SJCRH30 (cell line): ENCODE measurements around the gene DLGAP5. TPM values are rescaled to one million over a fixed set of nuclear protein-coding genes. Genes with fewer than 3 reads are reported as not detected.

Experiments used
- DNase-seq, 2 experiments: peaks; one replicate each; pipeline ENCODE4 v3.0.0-alpha.2; 2015 to 2020
- H3K27ac ChIP-seq: fragments of 250-450 bp; sonication (Bioruptor Pico); 2 replicates; pipeline ENCODE4 v1.5.1; 2020; ENCODE audit warnings: mild to moderate bottlenecking, moderate library complexity
- H3K27me3 ChIP-seq: fragments of 250-450 bp; sonication (Bioruptor Pico); 2 replicates; pipeline ENCODE4 v1.5.1; 2020; ENCODE audit warnings: mild to moderate bottlenecking, moderate library complexity
- H3K36me3 ChIP-seq: fragments of 250-450 bp; sonication (Bioruptor Pico); 2 replicates; pipeline ENCODE4 v1.5.1; 2020; ENCODE audit warnings: mild to moderate bottlenecking, moderate library complexity
- H3K4me1 ChIP-seq: fragments of 250-450 bp; sonication (Bioruptor Pico); 2 replicates; pipeline ENCODE4 v1.5.1; 2020; ENCODE audit warnings: mild to moderate bottlenecking, moderate library complexity
- H3K4me3 ChIP-seq: fragments of 250-450 bp; sonication (Bioruptor Pico); 2 replicates; pipeline ENCODE4 v1.5.1; 2020; ENCODE audit warnings: mild to moderate bottlenecking, moderate library complexity
- H3K9me3 ChIP-seq: fragments of 250-450 bp; sonication (Bioruptor Pico); replicated peaks from 2 replicates; pipeline ENCODE4 v1.5.1; 2020; ENCODE audit warnings: mild to moderate bottlenecking, moderate library complexity
- total RNA-seq: library from RNA; depleted of rRNA; stranded (reverse); fragments of >200 nt; shearing (Covaris generic); gene quantifications from 2 replicates; pipeline ENCODE4 v1.2.3, GENCODE V29; 2014; rRNA removed

DLGAP5 gene, protein sequence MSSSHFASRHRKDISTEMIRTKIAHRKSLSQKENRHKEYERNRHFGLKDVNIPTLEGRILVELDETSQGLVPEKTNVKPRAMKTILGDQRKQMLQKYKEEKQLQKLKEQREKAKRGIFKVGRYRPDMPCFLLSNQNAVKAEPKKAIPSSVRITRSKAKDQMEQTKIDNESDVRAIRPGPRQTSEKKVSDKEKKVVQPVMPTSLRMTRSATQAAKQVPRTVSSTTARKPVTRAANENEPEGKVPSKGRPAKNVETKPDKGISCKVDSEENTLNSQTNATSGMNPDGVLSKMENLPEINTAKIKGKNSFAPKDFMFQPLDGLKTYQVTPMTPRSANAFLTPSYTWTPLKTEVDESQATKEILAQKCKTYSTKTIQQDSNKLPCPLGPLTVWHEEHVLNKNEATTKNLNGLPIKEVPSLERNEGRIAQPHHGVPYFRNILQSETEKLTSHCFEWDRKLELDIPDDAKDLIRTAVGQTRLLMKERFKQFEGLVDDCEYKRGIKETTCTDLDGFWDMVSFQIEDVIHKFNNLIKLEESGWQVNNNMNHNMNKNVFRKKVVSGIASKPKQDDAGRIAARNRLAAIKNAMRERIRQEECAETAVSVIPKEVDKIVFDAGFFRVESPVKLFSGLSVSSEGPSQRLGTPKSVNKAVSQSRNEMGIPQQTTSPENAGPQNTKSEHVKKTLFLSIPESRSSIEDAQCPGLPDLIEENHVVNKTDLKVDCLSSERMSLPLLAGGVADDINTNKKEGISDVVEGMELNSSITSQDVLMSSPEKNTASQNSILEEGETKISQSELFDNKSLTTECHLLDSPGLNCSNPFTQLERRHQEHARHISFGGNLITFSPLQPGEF
- 81.7 and 92.0 TPM in 2 replicates for total RNA-seq

- Histone ChIP-seq H3K27me3 (no peaks in the 10 kb centered on the region), H3K27ac (peak within 1 kb of the TSS; percentile 72), H3K9me3 (0 out of 2 replicates have a peak, but pooled peaks cover 6% of the 10 kb centered on the region), H3K4me1 (peaks cover 15% of the 10 kb centered on the region), H3K4me3 (peak within 1 kb of the TSS; percentile 75), H3K36me3 (peaks cover 12% of the 10 kb centered on the region)
- peak; percentile 95 to 98 for DNase-seq
These were observed at the start of gene DLGAP5 for GRCh38 chr14:55191203-55192053. TSS of gene DLGAP5 (minus strand) at chr14:55191585. CDS start at chr14:55189179, 2,406 bp downstream.

- peaks cover 8% of the 10 kb centered on the region; the same call in 1 of the 2 replicates for H3K4me1 ChIP-seq
- no peaks in the 10 kb centered on the region for H3K9me3 ChIP-seq
- no peaks in the 10 kb centered on the region for H3K36me3 ChIP-seq
- no peaks in the 10 kb centered on the region for H3K27me3 ChIP-seq
- H3K4me3 ChIP-seq = no peak overlapping the region
- H3K27ac ChIP-seq = no peak overlapping the region
- no peak for DNase-seq
These were observed 49.3 kb upstream of the DLGAP5 start for GRCh38 chr14:55240526-55241178.

- Histone ChIP-seq H3K4me1 (peaks cover 8% of the 10 kb centered on the region; the same call in 1 of the 2 replicates), H3K36me3 (no peaks in the 10 kb centered on the region), H3K27ac (no peak overlapping the region), H3K27me3 (no peaks in the 10 kb centered on the region), H3K9me3 (no peaks in the 10 kb centered on the region), H3K4me3 (no peak overlapping the region)
- no peak for DNase-seq
These were observed 47.9 kb upstream of the DLGAP5 start for GRCh38 chr14:55239320-55239719.

GRCh38 chr14:55238019-55238680, 46.8 kb upstream of the DLGAP5 start:
- Histone ChIP-seq H3K9me3 (no peaks in the 10 kb centered on the region), H3K27ac (no peak overlapping the region), H3K4me3 (no peak overlapping the region; the same call in 1 of the 2 replicates), H3K36me3 (no peaks in the 10 kb centered on the region), H3K4me1 (peaks cover 8% of the 10 kb centered on the region; the same call in 1 of the 2 replicates), H3K27me3 (no peaks in the 10 kb centered on the region)
- DNase-seq = peak; percentile 16 to 27

DNA sequence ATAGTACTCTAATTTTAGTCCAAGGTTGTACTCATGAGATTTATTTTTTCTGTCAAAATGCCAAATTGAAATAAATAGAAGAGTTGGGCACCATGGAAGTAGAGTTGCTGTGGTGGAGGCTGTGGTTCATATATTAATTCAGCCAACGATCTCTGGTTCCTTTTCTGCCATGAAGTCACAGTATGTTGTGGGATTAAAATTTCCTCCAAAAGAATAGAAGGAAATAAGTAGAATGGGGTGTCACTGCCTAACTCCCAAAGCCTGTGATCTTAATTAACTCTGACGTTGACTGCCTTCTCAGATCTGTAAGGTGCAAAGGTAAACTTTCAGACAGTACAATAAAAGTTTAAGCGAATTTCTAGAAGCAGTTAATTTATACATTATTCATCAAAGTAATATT, 42.2 kb upstream of the DLGAP5 start:
- Histone ChIP-seq H3K4me3 (no peak overlapping the region), H3K4me1 (peaks cover 8% of the 10 kb centered on the region; the same call in 1 of the 2 replicates), H3K36me3 (no peaks in the 10 kb centered on the region), H3K27me3 (no peaks in the 10 kb centered on the region), H3K27ac (no peak overlapping the region), H3K9me3 (no peaks in the 10 kb centered on the region)
- DNase-seq = no peak

DNA sequence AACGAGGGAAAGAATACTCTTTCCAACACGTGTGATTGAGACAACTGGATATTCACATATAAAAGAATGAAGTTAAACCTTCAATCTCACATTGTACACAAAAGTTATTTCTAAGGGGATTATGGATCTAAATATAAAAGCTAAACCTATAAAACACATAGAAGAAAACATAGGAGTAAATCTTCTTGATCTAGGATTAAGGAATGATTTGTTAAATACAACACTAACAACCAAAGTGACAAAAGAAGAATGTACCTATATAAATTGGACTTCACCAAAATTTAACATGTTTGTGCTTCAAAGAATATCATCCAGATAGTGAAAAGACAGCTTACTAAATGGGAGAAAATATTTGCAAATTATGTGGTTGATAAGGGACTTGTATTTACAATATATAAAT, 36.9 kb upstream of the DLGAP5 start:
- Histone ChIP-seq H3K9me3 (peaks cover 3% of the 10 kb centered on the region), H3K36me3 (no peaks in the 10 kb centered on the region), H3K4me3 (no peak overlapping the region), H3K27me3 (no peaks in the 10 kb centered on the region), H3K4me1 (no peaks in the 10 kb centered on the region), H3K27ac (no peak overlapping the region)
- no peak for DNase-seq

DNA sequence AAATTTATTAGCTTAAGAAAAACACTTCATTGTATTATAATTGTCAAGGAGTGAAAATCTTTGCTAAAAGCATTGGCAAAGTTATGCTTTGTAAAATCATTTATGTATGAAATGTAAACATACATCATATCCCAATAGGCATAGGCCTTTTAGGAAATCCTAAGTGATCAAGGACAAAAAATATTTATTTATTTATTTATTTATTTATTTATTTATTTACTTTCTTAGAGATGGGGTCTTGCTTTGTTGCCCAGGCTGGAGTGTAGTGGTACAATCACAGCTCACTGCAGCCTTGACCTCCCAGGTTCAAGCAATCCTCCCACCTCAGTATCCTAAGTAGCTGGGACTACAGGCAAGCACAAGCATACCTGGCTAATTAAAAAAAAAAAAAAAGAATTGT, 32.0 kb upstream of the DLGAP5 start:
- H3K36me3 ChIP-seq = no peaks in the 10 kb centered on the region
- peaks cover under 1% of the 10 kb centered on the region; the same call in 1 of the 2 replicates for H3K4me1 ChIP-seq
- no peak overlapping the region for H3K27ac ChIP-seq
- H3K9me3 ChIP-seq = peaks cover 3% of the 10 kb centered on the region
- no peak for DNase-seq
- H3K4me3 ChIP-seq = no peak overlapping the region
- H3K27me3 ChIP-seq = no peaks in the 10 kb centered on the region

DNA sequence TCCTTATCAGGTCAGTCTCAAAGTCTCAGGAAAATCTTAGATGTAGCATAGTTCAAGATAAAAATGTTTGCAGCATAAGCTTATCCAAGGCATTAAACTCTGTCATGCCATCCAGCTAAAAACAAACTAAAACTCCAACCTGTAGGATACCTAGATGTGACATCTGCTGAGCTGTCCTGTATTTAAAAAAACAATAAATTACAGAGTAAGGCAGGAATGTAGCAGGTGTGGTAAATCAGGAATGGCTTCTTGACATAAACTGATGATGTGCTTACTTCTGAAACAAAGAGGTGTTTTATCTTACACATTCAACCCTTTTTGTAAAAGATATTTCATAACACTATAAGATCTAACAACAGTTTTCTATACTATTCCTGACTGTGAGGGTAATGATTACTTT, 30.6 kb upstream of the DLGAP5 start:
- H3K4me3 ChIP-seq = no peak overlapping the region
- no peaks in the 10 kb centered on the region for H3K27me3 ChIP-seq
- H3K36me3 ChIP-seq = no peaks in the 10 kb centered on the region

GRCh38 chr14:55221186-55221585, 29.8 kb upstream of the DLGAP5 start:
- H3K36me3 ChIP-seq = no peaks in the 10 kb centered on the region
- DNase-seq = no peak
- no peaks in the 10 kb centered on the region for H3K27me3 ChIP-seq
- H3K4me1 ChIP-seq = peaks cover 4% of the 10 kb centered on the region; the same call in 1 of the 2 replicates
- no peak overlapping the region for H3K27ac ChIP-seq
- no peaks in the 10 kb centered on the region for H3K9me3 ChIP-seq
- no peak overlapping the region for H3K4me3 ChIP-seq

More for the DNA sequence above, 30.6 kb upstream of the DLGAP5 start:
- peak in 1 of 2 experiments; percentile 10 for DNase-seq
- H3K4me1 ChIP-seq = peaks cover 4% of the 10 kb centered on the region; the same call in 1 of the 2 replicates
- H3K27ac ChIP-seq = no peak overlapping the region
- peaks cover 3% of the 10 kb centered on the region for H3K9me3 ChIP-seq

DNA sequence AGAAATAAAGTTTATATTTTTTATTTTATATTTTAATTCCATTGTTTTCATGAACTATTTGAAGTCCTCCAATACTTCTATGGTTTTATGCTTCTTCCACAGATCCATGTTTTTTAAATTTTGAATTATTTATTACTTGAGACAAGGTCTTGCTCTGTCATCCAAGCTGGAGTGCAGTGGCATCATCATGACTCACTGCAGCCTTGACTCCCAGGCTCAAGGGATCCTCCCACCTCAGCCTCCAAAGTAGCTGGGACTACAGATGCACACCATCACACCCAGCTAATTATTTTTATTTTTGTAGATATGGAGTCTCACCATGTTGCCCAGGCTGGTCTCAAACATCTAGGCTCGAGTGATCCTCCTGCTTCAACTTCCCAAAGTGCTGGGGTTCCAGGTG, 28.8 kb upstream of the DLGAP5 start:
- no peak for DNase-seq
- Histone ChIP-seq H3K4me1 (peaks cover 4% of the 10 kb centered on the region; the same call in 1 of the 2 replicates), H3K27ac (no peak overlapping the region), H3K4me3 (no peak overlapping the region), H3K27me3 (no peaks in the 10 kb centered on the region), H3K36me3 (no peaks in the 10 kb centered on the region), H3K9me3 (no peaks in the 10 kb centered on the region)

- no peaks in the 10 kb centered on the region for H3K36me3 ChIP-seq
- peak; percentile 42 to 60 for DNase-seq
- H3K4me1 ChIP-seq = no peaks in the 10 kb centered on the region
- H3K4me3 ChIP-seq = no peak overlapping the region; the same call in 1 of the 2 replicates
- H3K27me3 ChIP-seq = no peaks in the 10 kb centered on the region
- no peak overlapping the region for H3K27ac ChIP-seq
- H3K9me3 ChIP-seq = no peaks in the 10 kb centered on the region
These were observed 21.2 kb upstream of the DLGAP5 start for GRCh38 chr14:55212634-55213033.

GRCh38 chr14:55207832-55208231, 16.4 kb upstream of the DLGAP5 start:
- Histone ChIP-seq H3K36me3 (no peaks in the 10 kb centered on the region), H3K9me3 (no peaks in the 10 kb centered on the region), H3K4me3 (no peak overlapping the region), H3K27ac (no peak overlapping the region), H3K4me1 (no peaks in the 10 kb centered on the region), H3K27me3 (no peaks in the 10 kb centered on the region)
- DNase-seq = no peak

DNA sequence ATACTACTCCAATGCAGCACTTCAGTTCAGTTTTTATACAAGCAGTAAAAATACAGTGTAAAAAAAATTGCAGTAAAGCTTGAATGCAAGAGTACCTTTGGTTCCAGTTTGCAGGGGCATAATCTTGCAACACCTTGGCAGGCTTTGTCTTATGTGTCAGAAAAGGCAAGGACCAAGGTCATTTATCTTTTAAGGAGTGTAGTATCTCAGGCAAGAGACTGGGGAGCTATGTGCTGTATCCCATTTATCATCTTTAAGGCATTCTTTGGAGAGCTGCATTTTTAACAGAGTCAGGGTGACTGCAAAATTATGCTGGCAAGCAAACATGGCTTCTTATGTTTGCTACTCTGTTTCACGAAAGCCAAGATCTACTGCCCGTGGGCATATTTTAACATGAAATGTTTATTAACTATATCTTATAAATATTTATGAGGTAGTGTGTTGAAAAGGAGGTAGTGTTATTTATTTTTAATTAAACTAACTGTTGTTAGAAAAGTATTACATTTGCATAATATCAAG, 14.8 kb upstream of the DLGAP5 start:
- Histone ChIP-seq H3K9me3 (no peaks in the 10 kb centered on the region), H3K27ac (no peak overlapping the region), H3K4me3 (no peak overlapping the region), H3K4me1 (no peaks in the 10 kb centered on the region), H3K36me3 (no peaks in the 10 kb centered on the region), H3K27me3 (no peaks in the 10 kb centered on the region)
- DNase-seq = no peak
